Left cardiac atrium (tissue), 4 donors: Measurements from ENCODE around the gene ST8SIA5. TPM values are rescaled to one million over a fixed set of nuclear protein-coding genes. Genes with fewer than 3 reads are reported as not detected.

Experiments
- ATAC-seq, 2 donors: fragments of 200-7000 bp; cut with Tn5 transposase; one replicate each; pipeline ENCODE4 v1.9.1; 2020; ENCODE audit warnings: mild to moderate bottlenecking in 2 of 2, moderate library complexity in 2 of 2
- DNase-seq: peaks from one replicate; pipeline ENCODE4 v3.0.0-alpha.2; 2020
- intact Hi-C, 2 donors: fragments of 100-400 bp; cut with DNase I; formaldehyde crosslinking; loops; one replicate each; pipeline versions ENCODE4 v1.14.1 to v1.15.1; 2022 to 2023
- total RNA-seq, 2 donors: library from RNA; stranded (reverse); fragmentation: NEBNext Ultra II Directional; extraction: Animal tissue kit (Norgen Biotek cat#: 25700); gene quantifications; one replicate each; pipeline ENCODE4 v1.2.1, GENCODE V29; 2021
- donor health status: DM: no; HTN: yes; CAD: no.
- donor health status: DM: no; HTN: yes; CAD: no; lungs with severe emphysema.
- donor health status: DM: yes; HTN: yes; CAD: no.
- donor health status: Dilated cardiomyopathy.

Gene ST8SIA5
- total RNA-seq, 2 donors from 2014 or later = 2.5 to 5.2 TPM

DNA sequence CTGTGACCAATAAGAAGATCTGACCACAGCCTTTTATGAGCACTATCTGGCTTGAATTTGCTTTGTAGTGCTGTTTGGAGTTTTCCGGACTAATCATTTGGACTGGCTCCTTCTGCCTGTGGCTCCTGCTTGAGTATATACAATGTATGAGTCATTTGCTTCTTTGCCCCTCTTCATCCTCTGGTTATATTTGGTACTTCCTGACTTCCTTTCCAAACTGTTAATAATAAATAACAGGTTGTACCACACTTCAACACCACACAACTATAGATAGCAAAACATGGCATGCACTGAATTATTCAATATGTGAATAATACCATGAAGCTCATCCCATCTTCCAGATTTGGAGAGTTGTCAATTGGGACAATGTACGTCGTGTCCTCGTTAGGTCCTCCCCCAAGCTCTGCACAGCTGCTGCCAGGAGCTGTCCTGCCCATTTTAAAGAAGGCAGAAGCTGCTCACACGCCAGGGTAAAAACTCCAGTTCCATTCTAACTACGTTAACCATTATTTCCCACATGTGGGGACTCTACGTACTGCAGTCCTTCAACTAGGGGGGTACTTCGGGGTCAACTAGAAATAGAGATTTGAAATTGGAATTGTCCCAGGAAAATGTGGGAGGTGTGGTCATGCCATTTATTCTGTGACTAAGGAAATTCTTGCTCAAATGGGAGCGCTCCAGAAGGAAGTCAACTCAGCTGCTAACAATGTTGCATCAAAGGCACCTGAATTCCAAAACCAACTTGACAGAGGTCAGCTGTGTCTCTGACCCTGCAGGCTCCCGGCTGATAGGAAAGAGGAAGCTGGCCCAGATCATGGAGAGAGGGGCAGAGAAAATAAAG, 38.1 kb downstream of the ST8SIA5 start:
- ATAC-seq (peak in 1 of 2 donors; percentile 63), DNase-seq (no peak)
- intact Hi-C loops = no loop called here

DNA sequence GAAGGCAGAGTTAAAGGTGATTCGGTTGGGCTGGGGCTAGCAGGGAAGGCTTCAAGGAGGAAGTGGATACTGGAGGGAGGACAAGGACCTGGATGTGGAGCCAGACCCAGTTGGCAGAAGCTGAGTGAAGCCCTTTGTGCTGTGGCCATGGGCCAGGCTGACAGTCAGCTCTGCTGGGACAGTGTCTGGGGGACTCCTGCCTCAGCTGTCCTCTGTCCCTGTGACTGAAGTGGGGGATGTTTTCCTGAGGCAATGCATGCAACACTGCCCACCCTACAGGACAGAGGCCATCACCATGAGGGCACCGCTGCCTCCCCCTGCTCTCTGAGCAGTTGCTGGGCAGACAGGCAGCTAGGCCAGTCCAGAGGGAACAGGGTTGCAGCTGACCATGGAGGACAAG, 40.0 kb downstream of the ST8SIA5 start:
- DNase-seq = no peak
- intact Hi-C loops = no loop called here
- ATAC-seq = no peak

DNA sequence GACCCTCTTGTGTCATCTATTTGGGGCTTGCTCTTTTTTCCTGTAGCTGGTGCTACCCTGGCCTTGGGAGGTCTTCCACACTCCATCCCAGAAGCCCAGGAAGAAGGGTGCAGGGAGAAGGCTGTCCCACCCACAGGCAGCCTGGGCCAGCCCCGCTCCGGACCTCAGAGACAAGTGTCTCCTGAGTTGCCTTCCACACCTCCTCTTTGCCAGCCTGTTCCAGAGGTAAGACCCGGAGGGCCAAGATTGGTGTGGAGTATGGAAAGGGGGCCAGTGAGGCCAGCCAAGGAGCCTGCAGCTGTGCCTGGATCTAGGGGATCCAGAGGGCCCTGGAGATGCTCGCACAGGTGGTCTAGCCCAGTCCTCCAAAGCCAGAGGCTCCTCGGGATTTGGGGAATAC, 40.5 kb downstream of the ST8SIA5 start:
- DNase-seq (no peak), ATAC-seq (no peak)
- intact Hi-C loops = no loop called here

DNA sequence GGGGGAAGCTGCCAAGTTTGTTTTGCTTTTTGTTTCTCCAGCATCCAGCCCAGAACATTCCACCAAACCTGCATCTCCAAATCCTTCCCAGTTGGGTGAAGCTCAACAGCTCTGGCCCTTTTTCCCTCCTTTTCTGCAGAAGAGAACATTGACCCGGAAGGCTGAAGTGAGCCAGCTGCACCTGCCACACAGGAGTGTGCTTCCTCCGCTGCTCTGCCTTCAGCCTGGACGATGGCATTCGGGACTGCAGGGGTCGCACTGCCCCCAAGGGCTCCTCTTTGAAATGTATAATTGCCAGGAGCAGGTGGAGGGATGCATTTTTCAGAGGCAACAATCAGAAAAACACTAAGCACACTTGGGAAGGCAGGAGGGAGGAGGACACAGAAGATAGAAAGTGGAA, 41.8 kb downstream of the ST8SIA5 start:
- ATAC-seq (no peak), DNase-seq (no peak)
- intact Hi-C loops = no loop called here

DNA sequence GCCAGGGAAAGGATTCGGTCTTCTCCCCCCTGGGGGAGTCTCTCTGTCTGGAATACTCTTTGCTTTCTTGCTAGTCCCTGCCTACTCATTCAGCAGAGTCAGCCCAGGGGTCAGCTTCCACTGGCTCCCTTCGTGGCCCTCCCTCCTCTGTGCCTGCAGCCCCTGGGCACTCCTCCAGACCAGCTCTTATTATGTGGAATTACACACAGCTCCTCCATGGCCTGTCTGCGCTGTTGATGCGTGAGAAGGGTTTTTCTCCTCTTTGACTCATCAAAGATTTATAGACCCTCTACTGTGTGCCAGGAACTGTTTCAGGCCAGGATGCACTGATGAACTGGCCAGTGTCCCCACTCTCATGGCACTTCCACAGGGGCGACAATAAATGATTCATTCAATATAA, 44.4 kb downstream of the ST8SIA5 start:
- no peak for DNase-seq
- peak; percentile 56 to 83 for ATAC-seq
- intact Hi-C loops = no loop called here

DNA sequence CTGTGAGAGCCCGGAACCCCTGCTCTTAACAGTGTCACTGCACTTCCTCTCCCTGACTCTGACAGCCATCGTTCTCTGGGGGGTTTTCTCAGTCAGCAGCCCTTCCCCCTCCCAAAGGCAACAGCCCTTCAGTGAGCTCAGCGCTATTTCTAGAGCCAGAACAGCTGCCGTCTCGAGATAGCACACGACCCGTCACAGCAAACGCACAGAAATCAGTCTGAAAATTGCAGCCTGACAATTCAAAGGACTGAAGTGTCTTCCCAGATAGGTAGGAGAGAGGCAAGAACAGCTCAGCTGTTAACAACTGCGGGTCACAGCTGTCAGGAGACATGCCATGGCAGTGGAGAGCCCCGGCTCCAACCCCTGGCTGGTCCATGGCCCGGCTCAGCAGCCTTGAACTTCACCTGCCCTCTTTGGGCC, 45.4 kb downstream of the ST8SIA5 start:
- ATAC-seq (peak; percentile 77 to 78), DNase-seq (no peak)
- intact Hi-C loops = no loop called here

DNA sequence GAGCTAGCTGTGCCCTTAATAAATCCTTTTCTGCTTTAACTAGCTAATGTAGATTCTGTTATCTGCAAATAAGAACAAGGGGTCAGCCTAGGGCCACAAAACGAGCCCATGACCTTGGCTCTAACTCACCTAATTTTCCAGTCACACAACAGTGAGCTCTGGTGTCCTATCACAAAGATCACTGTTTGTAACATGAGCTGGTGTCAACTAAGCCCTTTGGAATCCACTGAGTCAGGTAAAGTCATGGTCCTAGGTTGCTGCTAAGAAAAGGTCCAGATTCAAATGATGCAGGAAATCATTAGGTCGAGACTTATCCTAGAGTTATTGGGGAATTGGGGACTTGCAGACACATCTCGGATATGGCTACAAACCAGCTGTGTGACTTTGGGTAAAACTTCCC, 49.9 kb downstream of the ST8SIA5 start:
- intact Hi-C loops = no loop called here
- DNase-seq (no peak), ATAC-seq (no peak)

DNA sequence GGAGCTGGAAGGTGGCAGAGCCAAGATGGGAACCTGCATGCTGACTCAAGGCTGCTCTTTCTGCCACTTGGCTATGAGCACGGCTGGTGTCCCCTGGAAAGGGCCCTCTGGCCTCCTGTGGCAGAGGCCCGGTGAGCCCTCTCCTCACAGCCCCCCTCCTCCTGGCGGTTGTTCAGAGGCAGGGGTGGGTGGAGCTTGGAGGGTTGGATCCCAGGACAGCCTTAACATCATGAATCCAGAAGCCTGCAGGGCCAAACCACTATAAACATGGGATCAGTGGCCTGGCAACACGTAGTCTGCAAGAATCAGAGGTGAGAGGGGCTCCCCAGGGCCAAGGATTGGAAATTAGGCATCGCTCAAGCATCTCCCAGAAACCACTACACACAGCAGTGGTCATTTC, 51.3 kb downstream of the ST8SIA5 start:
- DNase-seq = no peak
- intact Hi-C loops = no loop called here
- ATAC-seq = no peak

DNA sequence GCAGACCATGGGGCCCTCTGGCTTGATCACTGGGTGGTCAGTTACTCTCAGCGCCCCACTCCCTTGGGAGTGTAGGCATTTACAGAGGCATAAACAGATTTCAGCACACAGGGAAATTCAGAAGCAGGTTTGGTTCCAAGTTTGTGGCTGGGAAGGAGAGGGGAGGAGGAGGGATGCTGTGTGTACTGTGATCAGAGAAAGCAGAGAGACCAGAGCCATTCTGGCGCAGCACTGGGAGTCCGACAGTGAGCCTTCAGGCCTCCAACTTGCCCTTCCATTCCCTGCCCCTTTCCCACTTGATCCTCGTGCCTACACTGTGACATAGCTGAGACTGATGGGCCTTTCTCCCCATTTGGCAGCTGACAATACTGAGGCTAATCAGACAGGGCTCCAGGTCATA, 52.0 kb downstream of the ST8SIA5 start:
- ATAC-seq (no peak), DNase-seq (no peak)
- intact Hi-C loops = no loop called here

DNA sequence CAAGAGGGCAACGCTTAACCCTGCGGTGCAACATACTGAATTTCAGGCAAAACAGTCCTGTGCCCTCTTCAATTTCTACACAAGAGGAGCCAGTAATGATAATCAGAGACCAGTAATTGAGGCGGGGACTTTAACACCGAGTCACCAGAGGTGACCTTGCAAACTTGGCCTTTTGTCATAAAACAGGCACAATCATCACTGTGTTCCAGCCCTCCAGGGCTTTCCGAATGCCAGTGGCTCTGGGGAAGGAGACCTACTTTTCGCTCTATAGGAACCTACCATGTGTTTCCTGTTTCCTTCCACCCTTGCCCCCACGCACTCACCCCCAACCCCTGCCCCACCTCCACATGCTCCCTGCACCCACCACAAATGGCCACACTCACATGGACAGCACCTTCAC, 52.7 kb downstream of the ST8SIA5 start:
- intact Hi-C loops = no loop called here
- no peak for DNase-seq
- ATAC-seq = no peak

DNA sequence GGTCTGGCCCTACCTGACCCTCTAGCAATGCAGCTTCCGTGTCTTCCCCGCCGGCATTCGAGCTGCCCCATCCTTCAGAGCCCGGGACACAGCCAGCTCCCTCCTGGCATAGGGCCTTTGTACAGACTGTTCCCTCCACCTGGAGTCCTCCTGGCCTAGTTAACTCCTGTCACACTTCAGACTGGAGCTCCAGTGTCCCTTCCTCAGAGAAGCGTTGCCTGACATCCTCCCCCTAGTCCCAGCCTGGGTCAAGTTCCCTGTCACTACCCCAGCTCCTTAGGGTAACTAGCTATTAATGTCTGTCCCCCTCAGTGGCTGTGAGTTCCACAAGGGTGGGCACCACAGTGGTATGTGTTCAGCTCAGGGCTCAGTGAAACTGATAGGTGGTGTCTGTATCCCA, 54.4 kb downstream of the ST8SIA5 start:
- intact Hi-C loops = no loop called here
- ATAC-seq = no peak
- no peak for DNase-seq

DNA sequence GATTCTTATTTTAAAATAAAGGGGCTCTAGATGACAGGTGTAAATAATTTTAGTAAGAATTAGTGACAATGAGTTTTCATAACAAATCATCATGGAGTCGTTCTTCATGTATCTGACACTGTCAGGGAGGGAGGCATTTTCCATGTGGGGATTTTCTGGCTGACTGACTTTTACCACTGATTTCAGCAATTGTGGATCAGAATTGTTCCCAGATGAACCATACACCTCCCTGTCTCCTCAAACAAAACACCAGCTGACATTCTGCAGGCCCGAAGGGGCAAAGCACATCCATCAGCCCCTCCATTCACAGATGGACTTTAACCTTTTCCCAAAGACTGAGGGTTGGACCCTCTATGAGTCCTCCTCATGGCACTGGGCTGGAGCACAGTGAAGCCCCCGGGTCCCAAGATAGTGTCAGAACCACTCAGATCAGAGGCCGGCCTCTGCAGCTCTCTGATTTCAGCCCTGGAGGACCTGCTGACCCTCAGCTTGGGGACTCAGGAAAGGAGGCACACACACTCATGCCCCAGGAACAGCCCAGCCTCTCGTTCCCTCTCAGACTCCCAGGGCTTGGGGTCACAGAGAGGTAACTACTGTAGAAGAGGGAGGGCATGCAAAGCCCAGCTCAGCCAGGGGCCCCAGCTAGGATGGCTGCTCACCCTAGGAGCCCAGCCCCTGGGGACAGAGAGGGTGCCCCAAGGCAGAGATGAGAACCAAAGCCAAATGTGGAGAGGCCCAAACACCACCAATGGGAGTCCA, 56.6 kb downstream of the ST8SIA5 start:
- intact Hi-C loops = no loop called here
- DNase-seq (no peak), ATAC-seq (no peak)

DNA sequence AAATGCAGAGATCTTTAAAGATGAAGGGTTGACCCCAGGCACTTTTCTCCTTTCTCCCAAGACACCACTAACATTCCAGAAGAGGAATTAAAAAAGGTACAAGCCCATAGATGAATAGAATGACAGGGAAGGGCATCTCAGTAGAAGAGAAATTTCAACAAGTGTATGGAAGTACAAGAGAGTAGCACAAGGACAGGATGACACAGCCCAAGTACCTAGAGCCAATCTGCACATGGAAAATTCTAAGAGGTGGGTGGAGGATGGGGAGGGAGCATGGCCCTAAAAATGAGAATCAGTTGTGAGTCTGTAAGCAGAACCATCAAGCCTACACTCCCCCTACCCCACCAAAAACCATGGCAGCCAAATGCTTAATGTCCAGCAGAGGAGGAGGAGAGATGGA, 60.2 kb downstream of the ST8SIA5 start:
- intact Hi-C loops = no loop called here
- ATAC-seq (no peak), DNase-seq (no peak)

DNA sequence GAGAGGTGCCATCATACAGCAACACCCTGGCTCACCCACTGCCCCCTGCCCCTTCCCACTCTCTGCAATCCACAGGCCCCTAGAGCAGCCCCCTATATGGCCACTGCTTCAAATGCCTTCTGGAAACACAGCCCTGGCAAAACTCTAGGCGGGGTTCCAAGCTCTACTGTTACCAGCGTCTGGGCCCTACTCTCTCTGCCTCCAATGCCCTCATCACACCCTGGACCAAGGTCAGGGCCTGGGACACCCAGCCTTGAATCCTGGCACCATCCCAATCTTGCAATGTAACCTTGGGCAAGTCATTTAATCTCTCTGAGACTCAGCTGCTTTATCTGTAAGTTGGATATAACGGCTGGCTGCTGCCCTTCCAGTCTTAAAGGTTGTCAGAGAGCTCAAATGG, 60.6 kb downstream of the ST8SIA5 start:
- intact Hi-C loops = no loop called here
- DNase-seq (no peak), ATAC-seq (no peak)

DNA sequence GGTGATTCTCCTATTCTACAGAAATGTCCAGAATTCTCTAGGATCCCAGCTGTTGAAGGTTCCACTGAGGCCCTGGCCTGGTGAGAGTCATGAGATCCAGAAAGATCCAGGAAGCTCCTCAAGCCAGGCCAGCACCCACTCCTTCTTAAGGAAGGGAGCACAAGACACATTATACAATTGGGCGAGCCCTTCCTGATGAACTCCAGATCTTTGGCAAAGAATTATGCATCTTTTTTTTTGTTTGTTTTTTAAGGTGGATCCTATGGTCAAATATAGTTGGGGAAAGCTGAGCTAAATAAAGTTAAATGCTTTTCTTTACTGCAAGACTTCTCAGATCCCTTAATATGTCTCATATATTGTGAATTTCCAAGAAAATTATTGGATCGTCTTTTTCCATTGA, 62.9 kb downstream of the ST8SIA5 start:
- no peak for ATAC-seq
- DNase-seq = no peak
- intact Hi-C loops = no loop called here

DNA sequence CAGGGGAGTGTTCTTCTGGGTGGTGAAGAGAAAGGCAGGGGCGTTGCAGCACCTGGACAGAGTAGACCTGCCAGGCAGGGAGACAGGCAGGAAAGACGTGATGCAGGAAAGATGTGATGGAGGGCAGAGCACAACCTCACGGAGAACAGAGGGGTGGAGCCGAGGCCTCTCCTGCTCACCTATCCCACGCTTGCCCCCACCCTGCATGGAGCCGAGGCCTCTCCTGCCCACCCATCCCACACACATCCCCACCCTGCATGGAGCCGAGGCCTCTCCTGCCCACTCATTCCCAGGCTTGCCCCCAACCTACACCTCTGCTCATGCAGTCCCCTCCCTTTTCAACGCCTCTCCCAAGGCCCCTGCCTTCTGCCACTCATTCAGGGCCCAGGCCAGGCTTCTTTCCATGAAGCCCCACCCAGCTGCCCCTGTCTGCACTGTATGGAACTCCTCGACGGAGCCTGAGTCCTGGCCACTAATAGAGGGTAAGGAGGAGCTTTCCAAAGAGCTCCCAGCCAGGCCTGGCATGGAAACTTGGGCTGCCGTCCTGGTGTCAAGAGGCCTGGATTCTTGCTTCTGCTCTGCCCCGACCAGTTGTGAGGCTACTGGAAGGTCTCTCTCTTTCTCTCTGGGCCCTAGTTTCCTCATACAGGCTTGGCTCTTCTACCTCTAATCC, 67.9 kb downstream of the ST8SIA5 start:
- ATAC-seq (peak in 1 of 2 donors; percentile 44), DNase-seq (no peak)
- intact Hi-C loops = no loop called here

DNA sequence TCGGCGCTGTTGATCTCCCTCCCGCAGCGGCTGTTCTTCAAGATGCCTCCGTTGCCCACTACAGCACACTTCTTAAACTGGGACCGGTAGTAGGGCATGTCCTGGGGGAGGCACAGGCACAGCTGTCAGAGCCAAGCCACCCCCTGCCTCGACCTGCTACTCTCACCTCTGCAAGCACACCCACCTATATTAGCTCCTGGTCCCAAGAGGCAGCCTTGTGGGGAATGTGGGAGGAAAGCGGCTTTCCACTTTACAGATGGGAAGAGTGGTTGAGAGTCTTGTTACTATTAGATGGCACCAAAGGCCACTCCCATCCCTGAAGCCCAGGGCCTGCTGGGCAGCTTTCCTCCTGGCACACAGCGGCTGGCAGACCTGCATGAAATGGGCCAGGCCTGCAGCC, 70.7 kb downstream of the ST8SIA5 start:
- no peak for ATAC-seq
- intact Hi-C loops = no loop called here
- no peak for DNase-seq

DNA sequence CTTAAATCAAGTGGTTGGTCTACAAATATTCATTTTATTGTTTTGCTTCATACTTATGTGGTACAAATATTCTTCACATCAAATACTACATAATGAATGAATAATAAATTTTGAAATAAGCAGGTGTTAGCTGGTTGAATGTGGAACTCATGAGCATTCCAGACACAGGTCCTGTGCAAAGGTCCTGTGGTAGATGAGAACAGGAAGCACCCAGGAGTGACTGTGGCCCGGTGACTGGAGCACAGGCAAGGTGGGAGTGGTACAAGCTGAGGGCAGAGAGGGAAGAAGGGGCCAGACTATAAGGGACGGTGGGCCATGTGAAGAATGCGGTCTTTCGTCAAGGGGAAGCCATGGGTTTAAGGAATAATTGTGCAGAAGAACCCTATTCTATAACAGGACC, 73.6 kb downstream of the ST8SIA5 start:
- DNase-seq (no peak), ATAC-seq (no peak)
- intact Hi-C loops = no loop called here

DNA sequence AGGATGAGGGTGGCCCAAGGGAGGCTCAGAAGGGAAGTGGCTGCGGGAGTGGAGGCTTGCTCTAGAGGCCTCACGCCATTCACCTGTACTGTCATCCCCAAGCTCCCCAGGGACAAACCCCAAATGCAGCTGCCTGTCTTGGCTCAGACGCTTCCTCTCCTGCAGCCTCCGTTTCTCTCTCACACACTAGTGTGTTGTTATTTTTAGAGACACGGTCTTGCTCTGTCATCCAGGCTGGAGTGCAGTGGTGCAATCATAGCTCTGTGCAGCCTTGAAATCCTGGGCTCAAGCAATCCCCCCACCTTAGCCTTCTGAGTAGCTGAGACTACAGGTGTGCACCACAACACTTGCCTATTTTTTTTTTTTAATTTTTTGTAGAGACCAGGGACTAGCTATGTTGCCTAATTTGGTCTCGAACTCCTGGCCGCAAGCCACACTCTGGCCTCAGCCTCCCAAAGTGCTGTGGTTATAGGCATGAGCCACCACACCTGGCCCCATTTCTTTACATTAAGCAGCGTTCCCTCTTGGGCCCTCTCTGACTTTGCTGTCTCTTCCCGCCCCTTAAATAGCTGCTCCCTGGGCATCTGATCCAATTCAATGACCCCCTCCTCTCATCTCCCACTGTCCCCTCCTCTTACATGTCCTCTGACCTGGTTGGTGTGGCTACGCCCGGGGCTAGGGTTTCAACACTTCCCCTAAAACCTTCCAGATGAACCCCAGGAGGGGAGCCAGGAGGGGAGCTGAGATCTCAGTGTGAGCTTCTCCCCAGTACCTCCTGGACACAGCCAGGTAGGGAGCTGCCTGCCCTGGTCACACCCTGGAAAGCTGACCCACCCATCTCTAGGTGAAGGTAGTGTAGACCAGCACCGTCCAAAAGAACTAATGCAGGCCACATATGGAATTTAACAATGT, 75.8 kb downstream of the ST8SIA5 start:
- DNase-seq (no peak), ATAC-seq (no peak)
- intact Hi-C loops = no loop called here
